HCT116 (cell line): ENCODE results near the gene ETNPPL. TPM values are rescaled to one million over a fixed set of nuclear protein-coding genes. Genes with fewer than 3 reads are reported as not detected.

Experiments
- ATAC-seq: fragments of 200-7000 bp; cut with Tn5 transposase; 2 replicates; pipeline ENCODE4 v1.9.1; 2020; ENCODE audit warnings: mild to moderate bottlenecking, moderate library complexity
- BruUV-seq: library from RNA; stranded (reverse); fragments of 400-500 nt; replicated peaks from 2 replicates; lab custom pipeline; 2021; lab: Mats Ljungman, UMichigan
- CTCF ChIA-PET: fragments of 300-600 bp; sonication (Branson Sonifier 250); formaldehyde crosslinking; loops from one replicate; lab custom pipeline; 2021; ENCODE audit warnings: antibody characterized with exemption; lab: Charles Lee
- POLR2A ChIA-PET: fragments of 300-600, 350-600 bp; sonication (Branson Sonifier 250); formaldehyde crosslinking; loops from one replicate; lab custom pipeline; 2021; ENCODE audit warnings: antibody characterized with exemption; lab: Charles Lee
- RAD21 ChIA-PET, 2 experiments: fragments of 300-600 bp; sonication (Branson Sonifier 250); formaldehyde crosslinking; loops; one replicate each; lab custom pipeline; 2023; ENCODE audit warnings: low total read pairs in 2 of 2; ENCODE audit not compliant: uncharacterized antibody in 2 of 2, unreplicated experiment in 2 of 2, low non-redundant PET in 1 of 2; lab: Charles Lee
- DNase-seq: peaks from one replicate; pipeline ENCODE4 v3.0.0-alpha.2; 2010; ENCODE audit warnings: low read depth, low spot score
- H2AFZ ChIP-seq: fragments of 200-600 bp; shearing (Covaris generic), sonication (generic); 2 replicates; pipeline ENCODE4 v1.6.1; 2017; ENCODE audit warnings: low read depth, mixed run types, mixed read lengths, antibody characterized with exemption, low read length; ENCODE audit not compliant: poor library complexity, severe bottlenecking
- H3K27ac ChIP-seq: 2 replicates; pipeline ENCODE4 v1.5.1; 2012; ENCODE audit warnings: low read depth, low read length
- H3K27me3 ChIP-seq: fragments of 200-600 bp; sonication (generic); 2 replicates; pipeline ENCODE4 v1.6.1; 2016; ENCODE audit warnings: mixed run types, low read length, mixed read lengths; ENCODE audit not compliant: insufficient read depth
- H3K36me3 ChIP-seq, 2 experiments: fragments of 200-500 bp in 1 of 2; fragments of 200-600 bp in 1 of 2; sonication (Bioruptor generic) in 1 of 2; sonication (generic) in 1 of 2; 2 replicates each; pipeline versions ENCODE4 v1.5.1 to v1.6.1; 2014 to 2016; ENCODE audit warnings: low read length in 2 of 2, inconsistent platforms in 1 of 2, mixed read lengths in 1 of 2, mixed run types in 1 of 2; ENCODE audit not compliant: insufficient read depth in 2 of 2, control insufficient read depth in 1 of 2
- H3K4me1 ChIP-seq, 2 experiments: fragments of 200-600 bp in 1 of 2; sonication (generic) in 1 of 2; 2 replicates each; pipeline versions ENCODE4 v1.5.1 to v1.6.1; 2012 to 2017; ENCODE audit warnings: low read length in 2 of 2, inconsistent platforms in 1 of 2, mild to moderate bottlenecking in 1 of 2, mixed read lengths in 1 of 2, mixed run types in 1 of 2, moderate library complexity in 1 of 2; ENCODE audit not compliant: insufficient read depth in 2 of 2, control insufficient read depth in 1 of 2
- H3K4me2 ChIP-seq: fragments of 200-600 bp; sonication (generic); 2 replicates; pipeline ENCODE4 v1.6.1; 2017; ENCODE audit warnings: mixed run types, low read length, mixed read lengths
- H3K4me3 ChIP-seq, 2 experiments: fragments of 200-600 bp in 1 of 2; sonication (generic) in 1 of 2; replicated peaks in 1 of 2; 2 replicates each; pipeline ENCODE4 v1.5.1; 2011 to 2016; ENCODE audit warnings: low read length in 2 of 2, control low read depth in 1 of 2, low read depth in 1 of 2, mild to moderate bottlenecking in 1 of 2, mixed read lengths in 1 of 2, mixed run types in 1 of 2
- H3K79me2 ChIP-seq: fragments of 200-600 bp; sonication (generic); 2 replicates; pipeline ENCODE4 v1.6.1; 2017; ENCODE audit warnings: mild to moderate bottlenecking, mixed run types, low read length, moderate library complexity, mixed read lengths; ENCODE audit not compliant: insufficient read depth
- H3K9ac ChIP-seq: fragments of 200-600 bp; sonication (generic); 2 replicates; pipeline ENCODE4 v1.6.1; 2016; ENCODE audit warnings: low read length, mixed read lengths
- H3K9me2 ChIP-seq: fragments of 200-600 bp; sonication (generic), shearing (Covaris generic); 2 replicates; pipeline ENCODE4 v1.6.1; 2017; ENCODE audit warnings: mixed run types, mild to moderate bottlenecking, moderate library complexity; ENCODE audit not compliant: insufficient read depth
- H3K9me3 ChIP-seq, 2 experiments: fragments of 200-500 bp in 1 of 2; fragments of 200-600 bp in 1 of 2; sonication (Bioruptor generic) in 1 of 2; sonication (generic) in 1 of 2; 2 replicates each; pipeline ENCODE4 v1.6.1; 2014 to 2017; ENCODE audit warnings: low read length in 2 of 2, mixed read lengths in 2 of 2, inconsistent platforms in 1 of 2, low read depth in 1 of 2, mild to moderate bottlenecking in 1 of 2, mixed run types in 1 of 2, moderate library complexity in 1 of 2; ENCODE audit not compliant: control insufficient read depth in 1 of 2, insufficient read depth in 1 of 2
- H4K20me1 ChIP-seq: fragments of 200-600 bp; sonication (generic), shearing (Covaris generic); 2 replicates; pipeline ENCODE4 v1.6.1; 2017; ENCODE audit warnings: mixed run types, mild to moderate bottlenecking, moderate library complexity; ENCODE audit not compliant: insufficient read depth
- CBX3 ChIP-seq: IDR thresholded peaks from 2 replicates; pipeline ENCODE4 v1.6.1; 2012; ENCODE audit warnings: low read depth
- CEBPB ChIP-seq: IDR thresholded peaks from 2 replicates; pipeline ENCODE4 v1.6.1; 2012; ENCODE audit warnings: low read depth
- EGR1 ChIP-seq: IDR thresholded peaks from 2 replicates; pipeline ENCODE4 v1.6.1; 2012; ENCODE audit warnings: low read depth
- ELF1 ChIP-seq: IDR thresholded peaks from 2 replicates; pipeline ENCODE4 v1.6.1; 2012; ENCODE audit warnings: low read depth, borderline replicate concordance
- EZH2 ChIP-seq: fragments of 200-600 bp; sonication (generic); IDR thresholded peaks from 2 replicates; pipeline ENCODE4 v1.6.1; 2017; ENCODE audit warnings: antibody characterized with exemption, mixed run types
- EZH2phosphoT487 ChIP-seq: fragments of 200-600 bp; IDR thresholded peaks from 2 replicates; pipeline ENCODE4 v1.6.1; 2018; ENCODE audit warnings: antibody characterized with exemption, borderline replicate concordance
- FOSL1 ChIP-seq: IDR thresholded peaks from 2 replicates; pipeline ENCODE4 v1.6.1; 2012; ENCODE audit warnings: low read depth
- JUND ChIP-seq: IDR thresholded peaks from 2 replicates; pipeline ENCODE4 v1.6.1; 2012
- POLR2A ChIP-seq: IDR thresholded peaks from 2 replicates; pipeline ENCODE4 v1.7.0; 2011; ENCODE audit warnings: borderline replicate concordance; ENCODE audit not compliant: insufficient read depth, insufficient read length; ENCODE audit errors: extremely low read depth
- POLR2AphosphoS5 ChIP-seq: IDR thresholded peaks from 2 replicates; pipeline ENCODE4 v1.6.1; 2011; ENCODE audit warnings: mild to moderate bottlenecking, low read depth, low read length, moderate library complexity
- RAD21 ChIP-seq: IDR thresholded peaks from 2 replicates; pipeline ENCODE4 v1.6.1; 2012; ENCODE audit warnings: low read depth, mild to moderate bottlenecking
- SIN3A ChIP-seq: IDR thresholded peaks from 2 replicates; pipeline ENCODE4 v1.6.1; 2012; ENCODE audit warnings: low read depth
- SRF ChIP-seq: IDR thresholded peaks from 2 replicates; pipeline ENCODE4 v1.6.1; 2012; ENCODE audit warnings: low read depth
- TCF7L2 ChIP-seq: IDR thresholded peaks from 2 replicates; pipeline ENCODE4 v1.7.0; 2011; ENCODE audit warnings: borderline replicate concordance, inconsistent platforms; ENCODE audit not compliant: insufficient read depth, insufficient read length; ENCODE audit errors: extremely low read depth
- YY1 ChIP-seq: IDR thresholded peaks from 2 replicates; pipeline ENCODE4 v1.6.1; 2011; ENCODE audit warnings: low read length, low read depth, moderate library complexity, mild to moderate bottlenecking; ENCODE audit not compliant: insufficient replicate concordance; ENCODE audit errors: extremely low read depth
- ZBTB33 ChIP-seq: IDR thresholded peaks from 2 replicates; pipeline ENCODE4 v1.6.1; 2011; ENCODE audit warnings: mild to moderate bottlenecking, low read length, moderate library complexity; ENCODE audit not compliant: insufficient replicate concordance; ENCODE audit errors: extremely low read depth
- ZFX ChIP-seq: fragments of 450-650 bp; IDR thresholded peaks from 2 replicates; pipeline ENCODE4 v1.6.1; 2017
- intact Hi-C: fragments of 100-400 bp; cut with micrococcal nuclease; formaldehyde crosslinking; loops from 2 replicates; pipeline ENCODE4 v1.10.0; 2022
- total RNA-seq: library from RNA; stranded (reverse); gene quantifications from one replicate; pipeline ENCODE4 v1.2.1, GENCODE V29; 2021; ENCODE audit not compliant: unreplicated experiment
- TF ChIP-seq, protein P1 (sequence below): IDR thresholded peaks from 2 replicates; pipeline ENCODE4 v1.6.1; 2012
- TF ChIP-seq, protein P2 (sequence below): IDR thresholded peaks from 2 replicates; pipeline ENCODE4 v1.6.1; 2012

ETNPPL gene
- total RNA-seq, 1 experiment from 2014 or later, result not detected

GRCh38 chr4:108793415-108793814, 30.6 kb upstream of the ETNPPL start:
- ChIA-PET RAD21 (no interaction called here), CTCF (no interaction called here), POLR2A (no interaction called here)
- Histone ChIP-seq H3K9ac (no peak overlapping the region), H3K79me2 (no peaks in the 10 kb centered on the region), H3K27me3 (no peaks in the 10 kb centered on the region), H4K20me1 (no peaks in the 10 kb centered on the region), H3K4me1 (no peaks in the 10 kb centered on the region), H3K27ac (no peak overlapping the region), H3K4me3 (no peak overlapping the region), H3K9me2 (no peaks in the 10 kb centered on the region), H3K9me3 (no peaks in the 10 kb centered on the region), H2AFZ (no peak overlapping the region), H3K36me3 (no peaks in the 10 kb centered on the region), H3K4me2 (no peak overlapping the region)
- ATAC-seq, result no peak
- intact Hi-C loops, result no loop called here
- BruUV-seq, result no TSS peak
- DNase-seq, result no peak
- no peak for TF ChIP-seq SRF
- TF ChIP-seq CEBPB, result no peak
- TF ChIP-seq EZH2, result no peak
- TF ChIP-seq, protein P1, sequence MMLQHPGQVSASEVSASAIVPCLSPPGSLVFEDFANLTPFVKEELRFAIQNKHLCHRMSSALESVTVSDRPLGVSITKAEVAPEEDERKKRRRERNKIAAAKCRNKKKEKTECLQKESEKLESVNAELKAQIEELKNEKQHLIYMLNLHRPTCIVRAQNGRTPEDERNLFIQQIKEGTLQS, result no peak
- no peak for TF ChIP-seq CBX3
- TF ChIP-seq JUND, result no peak
- no peak for TF ChIP-seq ELF1
- TF ChIP-seq POLR2AphosphoS5, result no peak
- TF ChIP-seq, protein P2, sequence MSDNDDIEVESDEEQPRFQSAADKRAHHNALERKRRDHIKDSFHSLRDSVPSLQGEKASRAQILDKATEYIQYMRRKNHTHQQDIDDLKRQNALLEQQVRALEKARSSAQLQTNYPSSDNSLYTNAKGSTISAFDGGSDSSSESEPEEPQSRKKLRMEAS, result no peak
- no peak for TF ChIP-seq ZBTB33
- TF ChIP-seq EGR1, result no peak
- TF ChIP-seq RAD21, result no peak
- TF ChIP-seq ZFX, result no peak
- TF ChIP-seq FOSL1, result no peak
- TF ChIP-seq YY1, result no peak
- no peak for TF ChIP-seq TCF7L2
- TF ChIP-seq POLR2A, result no peak
- no peak for TF ChIP-seq EZH2phosphoT487
- TF ChIP-seq SIN3A, result no peak
